NT2/D1 (cell line): ENCODE data around the gene AOPEP.

Experiments used
- SUZ12 ChIP-seq: IDR thresholded peaks from 2 replicates; pipeline ENCODE4 v1.6.1; 2011; ENCODE audit not compliant: insufficient read length, insufficient read depth; ENCODE audit errors: extremely low read depth
- ZNF274 ChIP-seq: IDR thresholded peaks from 2 replicates; pipeline ENCODE4 v1.6.1; 2011; ENCODE audit warnings: mild to moderate bottlenecking, low read depth, low read length

GRCh38 chr9:95111716-95112115 lies 385.2 kb downstream of the AOPEP start:
- TF ChIP-seq SUZ12 (no peak), ZNF274 (no peak)
